HepG2 (cell line): ENCODE results near the gene ZNF264. TPM values are rescaled to one million over a fixed set of nuclear protein-coding genes. Genes with fewer than 3 reads are reported as not detected.
A peak's percentile ranks its signal among the peaks of the same experiment; 100 is the strongest.

Experiments used
- ADNP ChIP-seq: sonication (generic); formaldehyde crosslinking; IDR thresholded peaks from 2 replicates; pipeline ENCODE4 v1.4.0; 2020; ENCODE audit warnings: missing genetic modification reagents
- AGO1 ChIP-seq: fragments of 200-400 bp; formaldehyde crosslinking; IDR thresholded peaks from 2 replicates; pipeline ENCODE4 v1.6.1; 2017; ENCODE audit warnings: mild to moderate bottlenecking, low read depth, low read length, moderate library complexity; ENCODE audit not compliant: poor library complexity, severe bottlenecking
- DZIP1 ChIP-seq: sonication (generic); formaldehyde crosslinking; IDR thresholded peaks from 2 replicates; pipeline ENCODE4 v1.5.0; 2020; ENCODE audit warnings: mild to moderate bottlenecking, missing genetic modification reagents
- GTF2F1 ChIP-seq: fragments of 150-350 bp; IDR thresholded peaks from 2 replicates; pipeline ENCODE4 v1.6.1; 2014; ENCODE audit warnings: low read length
- HOXA3 ChIP-seq: sonication (generic); formaldehyde crosslinking; IDR thresholded peaks from 2 replicates; pipeline ENCODE4 v1.5.0; 2020; ENCODE audit warnings: missing genetic modification reagents
- KDM3A ChIP-seq: IDR thresholded peaks from 2 replicates; pipeline ENCODE4 v1.6.1; 2018; ENCODE audit warnings: low read depth, missing compliant biosample characterization
- LCORL ChIP-seq, 2 experiments: fragments of 450-650 bp in 1 of 2; sonication (generic) in 1 of 2; formaldehyde crosslinking in 1 of 2; IDR thresholded peaks; 2 replicates each; pipeline versions ENCODE4 v1.5.0 to v1.6.1; 2017 to 2020; ENCODE audit warnings: antibody characterized with exemption in 1 of 2, missing genetic modification reagents in 1 of 2
- MAFK ChIP-seq, 2 experiments: IDR thresholded peaks in 1 of 2; conservative IDR thresholded peaks in 1 of 2; 2 replicates each; pipeline ENCODE4 v1.6.1; 2011; ENCODE audit warnings: improper control_type of control experiment in 2 of 2, low read length in 2 of 2
- PHF8 ChIP-seq: sonication (generic); formaldehyde crosslinking; IDR thresholded peaks from 2 replicates; pipeline ENCODE4 v1.5.0; 2020; ENCODE audit warnings: missing genetic modification reagents
- PLSCR1 ChIP-seq: sonication (generic); formaldehyde crosslinking; IDR thresholded peaks from 2 replicates; pipeline ENCODE4 v1.5.0; 2020; ENCODE audit warnings: missing genetic modification reagents, mild to moderate bottlenecking, borderline replicate concordance
- RORA ChIP-seq: sonication (generic); formaldehyde crosslinking; IDR thresholded peaks from 2 replicates; pipeline ENCODE4 v1.5.0; 2020; ENCODE audit warnings: mild to moderate bottlenecking, missing genetic modification reagents, moderate library complexity
- SIN3A ChIP-seq: IDR thresholded peaks from 2 replicates; pipeline ENCODE4 v1.6.1; 2011; ENCODE audit warnings: low read depth, mild to moderate bottlenecking, control low read depth, low read length, borderline replicate concordance
- TRAFD1 ChIP-seq: sonication (generic); formaldehyde crosslinking; IDR thresholded peaks from 2 replicates; pipeline ENCODE4 v1.5.1; 2020; ENCODE audit warnings: missing genetic modification reagents, mild to moderate bottlenecking, borderline replicate concordance
- ZNF12 ChIP-seq: sonication (generic); formaldehyde crosslinking; IDR thresholded peaks from 2 replicates; pipeline ENCODE4 v1.5.0; 2020; ENCODE audit warnings: missing genetic modification reagents
- ZNF281 ChIP-seq: sonication (generic); formaldehyde crosslinking; IDR thresholded peaks from 2 replicates; pipeline ENCODE4 v1.4.0; 2020; ENCODE audit warnings: missing genetic modification reagents, borderline replicate concordance
- ZNF629 ChIP-seq: sonication (generic); formaldehyde crosslinking; conservative IDR thresholded peaks from 2 replicates; pipeline ENCODE4 v1.5.0; 2020; ENCODE audit warnings: missing genetic modification reagents
- ZNF770 ChIP-seq: sonication (generic); formaldehyde crosslinking; IDR thresholded peaks from 2 replicates; pipeline ENCODE4 v1.5.0; 2020; ENCODE audit warnings: mild to moderate bottlenecking, missing genetic modification reagents
- polyA plus RNA-seq, 8 experiments: library from polyadenylated mRNA; depleted of rRNA in 3 of 8; stranded (reverse) in 7 of 8; unstranded in 1 of 8; fragments of >200 nt; fragmentation: Illumina TruSeq in 4 of 8; extraction: Trizol in 4 of 8; gene quantifications; 2 replicates each; pipeline versions ENCODE4 v1.2.1 to v1.2.3, GENCODE V29; 2011 to 2016; ENCODE audit warnings: low read depth in 4 of 8, missing spikeins in 1 of 8, mixed read lengths in 1 of 8; ENCODE audit not compliant: insufficient read depth in 1 of 8
- total RNA-seq, 5 experiments: library from RNA; depleted of rRNA; stranded (reverse); fragments of >200 nt; fragmentation: Illumina TruSeq; extraction: Trizol; gene quantifications; 2 replicates each; pipeline ENCODE4 v1.2.3, GENCODE V29; 2016; ENCODE audit warnings: low read depth in 1 of 5

Gene ZNF264
- total and polyA plus RNA-seq, 2 of the 13 experiments (the other 11 are each of a cell fraction or from before 2014, with no cell fraction given), result 3.5 to 17.6 TPM

GRCh38 chr19:57191141-57192076 is at the start of gene ZNF264 (continued):
- TF ChIP-seq ZNF281 (CRISPR knock-in tag) (no peak), AGO1 (peak; percentile 66), LCORL (IDR thresholded peaks at IDR 0.05) (no peak), LCORL (CRISPR knock-in tag; IDR thresholded peaks at IDR 0.05) (no peak), ZNF770 (CRISPR knock-in tag) (no peak), PHF8 (CRISPR knock-in tag) (peak; percentile 83), PLSCR1 (CRISPR knock-in tag) (no peak), TRAFD1 (CRISPR knock-in tag) (no peak), MAFK (conservative IDR thresholded peaks at IDR 0.05 in 1 of 2, IDR thresholded peaks at IDR 0.05 in 1 of 2; ENCODE audit: low read length in 2 of 2) (no peak), DZIP1 (CRISPR knock-in tag) (no peak), RORA (CRISPR knock-in tag) (no peak), HOXA3 (CRISPR knock-in tag) (peak; percentile 95), GTF2F1 (no peak), KDM3A (CRISPR knock-in tag) (no peak), ZNF629 (CRISPR knock-in tag) (no peak), SIN3A (peak; percentile 40; the same call in 1 of the 2 replicates), ADNP (CRISPR knock-in tag) (no peak), ZNF12 (CRISPR knock-in tag) (no peak)
